Epidermal melanocyte (primary cell): ENCODE measurements around the gene VEGFA.

Source experiments
- DNase-seq: peaks from one replicate; pipeline ENCODE4 v3.0.0; 2011; ENCODE audit warnings: low spot score; ENCODE audit not compliant: insufficient read length

The VEGFA gene

DNA sequence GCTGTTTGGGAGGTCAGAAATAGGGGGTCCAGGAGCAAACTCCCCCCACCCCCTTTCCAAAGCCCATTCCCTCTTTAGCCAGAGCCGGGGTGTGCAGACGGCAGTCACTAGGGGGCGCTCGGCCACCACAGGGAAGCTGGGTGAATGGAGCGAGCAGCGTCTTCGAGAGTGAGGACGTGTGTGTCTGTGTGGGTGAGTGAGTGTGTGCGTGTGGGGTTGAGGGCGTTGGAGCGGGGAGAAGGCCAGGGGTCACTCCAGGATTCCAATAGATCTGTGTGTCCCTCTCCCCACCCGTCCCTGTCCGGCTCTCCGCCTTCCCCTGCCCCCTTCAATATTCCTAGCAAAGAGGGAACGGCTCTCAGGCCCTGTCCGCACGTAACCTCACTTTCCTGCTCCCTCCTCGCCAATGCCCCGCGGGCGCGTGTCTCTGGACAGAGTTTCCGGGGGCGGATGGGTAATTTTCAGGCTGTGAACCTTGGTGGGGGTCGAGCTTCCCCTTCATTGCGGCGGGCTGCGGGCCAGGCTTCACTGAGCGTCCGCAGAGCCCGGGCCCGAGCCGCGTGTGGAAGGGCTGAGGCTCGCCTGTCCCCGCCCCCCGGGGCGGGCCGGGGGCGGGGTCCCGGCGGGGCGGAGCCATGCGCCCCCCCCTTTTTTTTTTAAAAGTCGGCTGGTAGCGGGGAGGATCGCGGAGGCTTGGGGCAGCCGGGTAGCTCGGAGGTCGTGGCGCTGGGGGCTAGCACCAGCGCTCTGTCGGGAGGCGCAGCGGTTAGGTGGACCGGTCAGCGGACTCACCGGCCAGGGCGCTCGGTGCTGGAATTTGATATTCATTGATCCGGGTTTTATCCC, at the start of gene VEGFA:
TSS of gene VEGFA (plus strand) at position 686 of the 846 bp plus-strand sequence.
- DNase-seq, result peak; percentile 89

GRCh38 chr6:43720999-43721398, 49.0 kb upstream of the VEGFA start:
- no peak for DNase-seq

DNA sequence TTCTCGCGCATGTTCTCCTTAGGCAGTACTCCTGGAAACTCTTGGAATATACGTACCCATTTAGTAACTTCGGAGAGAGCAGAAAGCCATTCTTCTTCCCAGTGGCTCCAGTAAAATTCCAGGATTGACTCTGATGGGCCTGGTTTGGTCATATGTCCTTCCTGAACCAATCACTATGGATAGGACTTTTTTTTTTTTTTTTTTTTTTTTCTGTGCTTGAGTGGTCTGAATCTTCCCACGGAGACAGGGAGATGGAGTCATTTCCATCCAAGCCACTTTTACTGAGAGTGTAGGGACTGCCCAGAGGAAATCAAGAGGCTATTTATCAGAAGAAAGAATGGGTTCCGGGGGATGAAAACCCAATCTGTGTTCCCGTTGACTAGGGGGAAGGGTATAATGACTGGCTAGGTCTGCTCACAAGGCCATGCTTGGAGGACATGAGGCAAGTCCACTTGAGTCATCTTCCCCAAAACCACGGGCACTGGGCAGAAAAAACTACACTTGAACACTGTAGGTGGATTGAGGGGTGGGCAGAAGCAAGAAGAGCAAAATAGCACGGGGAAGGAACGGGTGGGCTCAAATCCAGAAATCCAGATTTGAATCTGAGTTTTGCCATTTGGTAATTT, 47.0 kb upstream of the VEGFA start:
- peak; percentile 13 for DNase-seq

DNA sequence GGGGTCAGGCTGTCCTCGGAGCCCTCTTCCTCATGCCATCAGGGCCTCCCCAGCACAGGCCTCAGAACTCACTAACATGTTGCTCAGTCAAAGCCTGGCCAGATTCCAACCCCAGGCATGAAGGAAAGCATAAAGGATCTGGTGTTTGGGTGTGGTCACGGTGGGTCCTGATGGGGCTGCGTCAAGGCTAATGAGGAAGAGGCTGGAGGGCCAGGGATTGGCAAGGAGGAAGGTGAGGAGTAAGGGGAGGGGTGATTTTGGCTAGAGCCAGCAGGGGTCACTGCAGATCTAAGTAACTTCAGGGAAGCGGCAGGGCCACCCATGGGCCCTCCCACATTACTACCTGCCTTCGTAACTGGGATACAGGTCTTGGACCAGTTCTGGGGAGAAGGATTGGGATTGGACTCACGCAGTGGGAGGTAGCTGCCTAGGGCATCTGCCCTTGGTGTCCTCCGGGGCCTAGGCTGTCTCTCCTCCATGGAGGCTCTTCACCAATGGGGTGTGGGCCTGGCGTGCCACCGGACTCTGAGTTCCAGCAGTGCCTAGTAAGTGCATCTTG, 46.2 kb upstream of the VEGFA start:
- DNase-seq, result peak; percentile 16

DNA sequence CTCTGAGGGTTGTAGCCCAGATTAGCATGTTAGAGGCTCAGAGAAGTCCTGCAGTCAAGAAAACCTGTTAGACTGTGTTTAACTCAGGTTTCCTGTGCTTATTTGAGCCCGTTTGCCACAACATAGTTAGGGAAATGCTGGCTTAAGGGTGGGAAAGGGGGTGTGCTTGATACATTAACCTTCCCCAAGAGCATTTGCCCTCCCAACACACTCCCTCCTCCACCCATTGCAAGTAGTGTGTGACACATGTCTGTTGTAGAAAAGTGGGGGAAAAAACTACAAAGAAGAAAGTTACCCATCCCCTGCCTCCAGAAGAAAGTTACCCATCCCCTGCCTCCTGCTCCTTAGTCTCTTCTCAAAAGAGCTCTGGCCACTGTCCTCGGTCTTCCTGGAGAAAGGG, 45.7 kb upstream of the VEGFA start:
- peak; percentile 8 for DNase-seq

- peak; percentile 44 for DNase-seq
Observed at GRCh38 chr6:43724914-43725642, 44.9 kb upstream of the VEGFA start.

GRCh38 chr6:43725643-43726580, 44.1 kb upstream of the VEGFA start:
- peak; percentile 2 for DNase-seq

- DNase-seq, result no peak
Observed at GRCh38 chr6:43727634-43728033, 42.4 kb upstream of the VEGFA start.

DNA sequence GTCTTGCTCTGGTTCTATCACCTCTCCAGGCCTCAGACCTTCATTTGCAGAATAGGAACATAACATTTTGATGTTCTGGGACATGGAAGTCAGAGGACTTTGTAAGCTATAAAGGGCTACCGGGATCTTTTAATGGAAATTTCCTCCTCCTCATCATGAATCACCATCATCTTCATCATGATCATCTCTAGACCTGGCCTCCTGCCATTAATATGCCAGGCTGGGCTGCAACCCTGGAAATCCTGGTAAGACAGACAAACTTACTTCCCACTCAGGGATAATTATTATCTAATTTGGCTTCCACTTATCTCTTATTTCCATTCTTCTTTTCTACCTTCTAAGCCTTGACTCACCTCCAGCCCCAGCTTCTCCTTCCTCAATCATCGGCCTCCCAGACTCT, 41.4 kb upstream of the VEGFA start:
- DNase-seq, result no peak

DNA sequence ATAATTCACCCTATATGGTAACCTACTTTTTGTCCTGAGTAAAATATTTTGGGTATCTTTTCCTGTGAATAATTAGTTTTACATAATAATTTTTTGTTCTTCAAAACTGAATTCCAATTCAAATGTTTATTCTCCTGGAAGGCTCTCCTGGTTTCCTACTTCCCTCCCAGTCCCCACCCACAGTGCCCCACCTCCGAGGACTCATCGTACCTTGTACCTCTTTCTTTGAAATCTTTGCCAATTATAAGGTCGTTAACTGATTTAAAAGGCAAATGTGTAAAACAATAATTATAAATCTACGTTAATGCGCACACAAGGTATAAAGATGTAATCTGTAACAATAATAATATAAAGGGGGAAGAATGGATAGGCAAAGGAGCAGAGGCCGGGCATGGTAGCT, 40.5 kb upstream of the VEGFA start:
- DNase-seq, result peak; percentile 8

DNA sequence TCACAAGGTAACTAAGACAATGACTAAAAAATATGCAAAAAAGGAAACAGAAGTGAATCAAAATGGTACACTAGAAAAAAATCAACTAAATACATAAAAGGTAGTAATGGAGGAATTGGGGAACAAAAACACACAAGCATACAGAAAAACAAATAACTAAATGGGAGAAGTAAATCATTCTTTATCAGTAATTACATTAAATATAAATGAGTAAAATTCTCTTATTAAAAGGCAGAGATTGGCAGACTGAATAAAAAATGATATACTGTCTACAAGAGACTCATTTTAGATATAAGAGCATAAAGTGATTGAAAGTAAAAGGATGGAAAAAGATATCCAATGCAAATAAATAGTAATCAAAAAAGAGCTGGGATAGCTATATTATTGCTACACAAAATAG, 39.4 kb upstream of the VEGFA start:
- no peak for DNase-seq

DNA sequence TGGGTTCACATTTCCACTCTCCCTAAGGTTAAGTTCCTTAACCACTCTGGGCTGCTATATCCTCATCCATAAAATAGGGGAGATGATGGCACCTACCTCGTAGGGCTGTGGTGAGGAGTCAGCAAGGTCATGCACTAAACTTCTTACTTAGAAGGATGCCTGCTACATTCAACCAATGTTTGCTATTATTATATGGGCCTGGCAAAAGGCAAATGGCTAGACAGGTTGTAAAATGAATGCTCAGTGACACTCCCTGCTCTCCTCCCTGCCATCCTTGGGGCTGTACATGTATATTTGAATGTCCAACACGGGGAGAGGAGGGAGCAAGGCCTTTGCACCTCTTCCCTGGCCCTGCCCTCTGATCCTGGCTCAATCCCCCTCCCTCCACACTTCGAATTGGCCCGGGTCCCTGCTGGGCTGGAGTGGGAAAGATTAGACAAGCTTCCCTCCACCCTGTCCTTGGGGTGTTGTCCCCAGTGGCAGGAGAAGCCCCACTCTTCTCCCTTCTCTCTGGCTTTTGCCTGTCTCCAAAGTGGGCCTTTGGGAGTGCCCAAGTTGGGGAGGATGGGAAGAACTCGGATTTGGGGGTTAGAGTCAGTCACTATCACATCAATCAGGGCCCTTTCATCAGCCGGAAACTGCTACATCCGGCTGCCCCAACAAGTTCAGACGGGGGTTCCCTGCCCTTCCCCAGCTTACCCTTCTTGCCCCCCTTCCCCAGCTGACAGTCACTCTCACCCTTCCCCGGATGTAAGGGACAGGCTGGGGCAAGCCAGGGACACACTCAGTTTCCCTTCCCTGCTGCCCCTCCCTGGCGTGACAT, 36.3 kb upstream of the VEGFA start:
- DNase-seq, result peak; percentile 2

- DNase-seq, result no peak
Observed at GRCh38 chr6:43734294-43734665, 35.7 kb upstream of the VEGFA start.

- no peak for DNase-seq
Observed at GRCh38 chr6:43735642-43736199, 34.3 kb upstream of the VEGFA start.

- no peak for DNase-seq
Observed at GRCh38 chr6:43736211-43736786, 33.7 kb upstream of the VEGFA start.

DNA sequence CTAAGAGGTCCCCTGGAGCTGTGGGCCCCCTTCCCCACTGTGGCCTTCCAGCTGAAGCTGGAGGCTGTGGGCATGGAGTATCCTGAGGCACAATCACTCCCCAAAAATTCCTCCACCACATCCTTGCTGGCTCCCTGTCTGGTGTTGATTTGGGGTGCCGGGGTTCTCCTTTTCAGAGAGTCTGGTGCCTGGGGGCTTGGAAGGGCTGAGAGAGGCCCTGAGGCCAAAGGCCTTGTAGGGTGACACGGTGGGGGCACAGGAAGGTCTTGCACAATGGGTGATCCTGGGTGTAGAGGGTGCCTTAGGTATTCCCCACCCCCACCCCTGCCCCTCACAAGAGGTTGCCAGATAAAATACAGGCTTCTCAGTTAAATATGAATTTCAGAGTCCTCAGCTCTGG, 33.2 kb upstream of the VEGFA start:
- no peak for DNase-seq

- no peak for DNase-seq
Observed at GRCh38 chr6:43737272-43738081, 32.5 kb upstream of the VEGFA start.

GRCh38 chr6:43738267-43738676, 31.7 kb upstream of the VEGFA start:
- DNase-seq, result no peak
